Psoas muscle (tissue), 8 donors: ENCODE measurements around the gene PDE11A. TPM values are rescaled to one million over a fixed set of nuclear protein-coding genes. Genes with fewer than 3 reads are reported as not detected.

Experiments
- ATAC-seq, 4 donors: fragments of 200-7000 bp; cut with Tn5 transposase; one replicate each; pipeline ENCODE4 v1.9.1; 2020; ENCODE audit warnings: moderate library complexity in 3 of 4, mild to moderate bottlenecking in 2 of 4
- DNase-seq, 2 donors: peaks; one replicate each; pipeline ENCODE4 v3.0.0-alpha.2; 2020
- H3K27ac ChIP-seq: fragments of 200-600 bp; one replicate; pipeline ENCODE4 v1.8.0; 2022
- H3K27me3 ChIP-seq, 3 donors: fragments of 200-600 bp in 1 of 3; one replicate each; pipeline versions ENCODE4 v1.6.1 to v1.8.0; 2013 to 2022; ENCODE audit warnings: low read length in 2 of 3, mild to moderate bottlenecking in 2 of 3, moderate library complexity in 1 of 3; ENCODE audit not compliant: insufficient read depth in 3 of 3
- H3K36me3 ChIP-seq, 2 donors: fragments of 200-600 bp in 1 of 2; one replicate each; pipeline versions ENCODE4 v1.6.1 to v1.8.0; 2013 to 2022; ENCODE audit warnings: low read depth in 1 of 2, mild to moderate bottlenecking in 1 of 2, moderate library complexity in 1 of 2; ENCODE audit not compliant: insufficient read depth in 1 of 2
- H3K4me1 ChIP-seq: fragments of 200-600 bp; one replicate; pipeline ENCODE4 v1.8.0; 2022
- H3K4me3 ChIP-seq: fragments of 200-600 bp; one replicate; pipeline ENCODE4 v1.8.0; 2022; ENCODE audit warnings: mild to moderate bottlenecking
- H3K9me3 ChIP-seq: fragments of 200-600 bp; one replicate; pipeline ENCODE4 v1.8.0; 2022
- WGBS, 3 donors: extraction: QIAGEN DNeasy Blood & Tissue Kit; methylation state at CpG; one replicate each; pipeline versions ENCODE4 v1.1.6 to v1.1.7; 2013; 5-methylcytosine and 5-hydroxymethylcytosine counted together
- intact Hi-C, 2 donors: fragments of 100-400 bp; cut with DNase I; formaldehyde crosslinking; loops; one replicate each; pipeline versions ENCODE4 v1.11.0 to v1.14.2; 2022
- polyA plus RNA-seq, 3 donors: library from polyadenylated mRNA; stranded (reverse); fragments of 200-250 nt; gene quantifications; one replicate each; pipeline ENCODE4 v1.2.3, GENCODE V29; 2013
- total RNA-seq, 4 donors: library from RNA; stranded (reverse); fragmentation: NEBNext Ultra II Directional in 2 of 4; extraction: Animal tissue kit (Norgen Biotek cat#: 25700) in 2 of 4; gene quantifications; one replicate each; pipeline versions ENCODE4 v1.2.1 to v1.2.4, GENCODE V29; 2021 to 2023
- TF ChIP-seq, protein P1 (sequence below): fragments of 200-600 bp; IDR thresholded peaks from one replicate; pipeline ENCODE4 v1.8.0; 2022; ENCODE audit warnings: antibody characterized with exemption
- donor health status: healthy with polysubstance abuse.
- donor health status: DM: no; HTN: no; CAD: no; lungs with moderate emphysema.
- donor health status: Bipolar disorder and iron deficiency.
- donor health status: healthy.
- donor health status: DM: yes; HTN: yes; CAD: no.
- donor health status: DM: no; HTN: no; CAD: no.
- donor health status: DM: no; HTN: no; CAD: no.
- donor health status: DM: yes; HTN: yes; CAD: no.

Gene PDE11A
- total and polyA plus RNA-seq, 7 donors = 0.35 to 39.7 (median 2.3) TPM

- TF ChIP-seq, protein P1, sequence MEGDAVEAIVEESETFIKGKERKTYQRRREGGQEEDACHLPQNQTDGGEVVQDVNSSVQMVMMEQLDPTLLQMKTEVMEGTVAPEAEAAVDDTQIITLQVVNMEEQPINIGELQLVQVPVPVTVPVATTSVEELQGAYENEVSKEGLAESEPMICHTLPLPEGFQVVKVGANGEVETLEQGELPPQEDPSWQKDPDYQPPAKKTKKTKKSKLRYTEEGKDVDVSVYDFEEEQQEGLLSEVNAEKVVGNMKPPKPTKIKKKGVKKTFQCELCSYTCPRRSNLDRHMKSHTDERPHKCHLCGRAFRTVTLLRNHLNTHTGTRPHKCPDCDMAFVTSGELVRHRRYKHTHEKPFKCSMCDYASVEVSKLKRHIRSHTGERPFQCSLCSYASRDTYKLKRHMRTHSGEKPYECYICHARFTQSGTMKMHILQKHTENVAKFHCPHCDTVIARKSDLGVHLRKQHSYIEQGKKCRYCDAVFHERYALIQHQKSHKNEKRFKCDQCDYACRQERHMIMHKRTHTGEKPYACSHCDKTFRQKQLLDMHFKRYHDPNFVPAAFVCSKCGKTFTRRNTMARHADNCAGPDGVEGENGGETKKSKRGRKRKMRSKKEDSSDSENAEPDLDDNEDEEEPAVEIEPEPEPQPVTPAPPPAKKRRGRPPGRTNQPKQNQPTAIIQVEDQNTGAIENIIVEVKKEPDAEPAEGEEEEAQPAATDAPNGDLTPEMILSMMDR = no peak
- no peaks in the 10 kb centered on the region for H3K4me1 ChIP-seq
- H3K27me3 ChIP-seq = no peaks in the 10 kb centered on the region
- ATAC-seq (no peak), DNase-seq (no peak)
- H3K9me3 ChIP-seq = no peaks in the 10 kb centered on the region
- no peak overlapping the region for H3K27ac ChIP-seq
- H3K4me3 ChIP-seq = no peak overlapping the region
- 75 to 86% (median 79%) methylated on average over 4 of the region's 4 CpGs for WGBS, 3 donors
- intact Hi-C loops = no loop called here
- H3K36me3 ChIP-seq = no peaks in the 10 kb centered on the region
These were observed 383.0 kb downstream of the PDE11A start for GRCh38 chr2:177689623-177690022.

DNA sequence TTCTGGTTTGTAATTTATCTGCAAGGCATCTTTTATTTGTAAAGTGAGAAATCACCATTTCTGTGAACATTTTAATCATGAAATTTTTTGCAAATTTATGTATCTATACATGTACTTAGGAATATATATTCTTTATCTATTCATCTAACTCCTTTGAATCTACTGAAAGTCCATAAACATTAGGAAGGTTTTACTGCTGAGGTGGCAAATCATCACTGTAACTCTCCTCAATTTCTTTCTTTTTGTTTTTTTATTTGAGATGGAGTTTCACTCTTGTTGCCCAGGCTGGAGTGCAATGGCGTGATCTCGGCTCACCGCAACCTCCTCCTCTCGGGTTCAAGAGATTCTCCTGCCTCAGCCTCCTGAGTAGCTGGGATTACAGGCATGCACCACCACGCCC lies 383.7 kb downstream of the PDE11A start:
- TF ChIP-seq, protein P1 = no peak
- no peak overlapping the region for H3K4me3 ChIP-seq
- ATAC-seq = no peak
- no peaks in the 10 kb centered on the region for H3K36me3 ChIP-seq
- no peaks in the 10 kb centered on the region for H3K27me3 ChIP-seq
- H3K27ac ChIP-seq = no peak overlapping the region
- 91 to 97% (median 95%) methylated on average over 5 of the region's 5 CpGs for WGBS, 3 donors
- DNase-seq = no peak
- no peaks in the 10 kb centered on the region for H3K9me3 ChIP-seq
- no peaks in the 10 kb centered on the region for H3K4me1 ChIP-seq
- intact Hi-C loops = no loop called here

DNA sequence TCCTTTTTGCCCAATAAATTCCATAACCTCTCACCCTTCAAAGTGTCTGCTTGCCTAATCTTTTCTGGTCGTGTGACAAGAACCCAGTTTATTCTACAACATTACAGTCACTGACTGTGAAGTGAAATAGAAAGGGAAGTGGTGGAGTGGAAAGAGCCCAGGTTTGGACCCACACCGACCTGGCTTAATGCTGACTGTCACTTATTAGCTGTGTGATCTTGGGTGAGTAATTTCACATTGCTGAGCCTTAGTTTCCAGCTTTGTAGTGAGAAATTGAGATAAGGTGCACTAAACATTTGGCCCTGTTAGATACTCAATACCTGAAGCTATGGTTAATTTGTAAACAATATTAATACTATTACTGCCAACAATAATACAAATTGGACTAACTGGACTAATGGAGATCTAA lies 388.9 kb downstream of the PDE11A start:
- Histone ChIP-seq H3K4me3 (no peak overlapping the region), H3K27me3 (no peaks in the 10 kb centered on the region), H3K4me1 (no peaks in the 10 kb centered on the region), H3K27ac (no peak overlapping the region), H3K36me3 (no peaks in the 10 kb centered on the region), H3K9me3 (no peaks in the 10 kb centered on the region)
- WGBS, 3 donors = 70 to 80% (median 71%) methylated on average over 2 of the region's 2 CpGs
- intact Hi-C loops = no loop called here
- ATAC-seq (no peak), DNase-seq (no peak)
- TF ChIP-seq, protein P1 = no peak

- no peak for ATAC-seq
- Histone ChIP-seq H3K36me3 (no peaks in the 10 kb centered on the region), H3K27ac (no peak overlapping the region), H3K4me3 (no peak overlapping the region), H3K9me3 (no peaks in the 10 kb centered on the region), H3K4me1 (no peaks in the 10 kb centered on the region), H3K27me3 (no peaks in the 10 kb centered on the region)
- DNase-seq = no peak
- intact Hi-C loops = no loop called here
- WGBS, 3 donors = 81 to 86% (median 85%) methylated on average over 9 of the region's 9 CpGs
- TF ChIP-seq, protein P1 = no peak
These were observed 389.5 kb downstream of the PDE11A start for GRCh38 chr2:177682836-177683660.

- WGBS, 3 donors = 98 to 100% (median 99%) methylated on average over 2 of the region's 2 CpGs
- Histone ChIP-seq H3K36me3 (no peaks in the 10 kb centered on the region), H3K4me3 (no peak overlapping the region), H3K27me3 (no peaks in the 10 kb centered on the region), H3K9me3 (no peaks in the 10 kb centered on the region), H3K4me1 (no peaks in the 10 kb centered on the region), H3K27ac (no peak overlapping the region)
- DNase-seq (no peak), ATAC-seq (no peak)
- TF ChIP-seq, protein P1 = no peak
- intact Hi-C loops = no loop called here
These were observed 390.6 kb downstream of the PDE11A start for GRCh38 chr2:177682006-177682405.
